ENCODE results near the gene NUDT16L1. TPM values are rescaled to one million over a fixed set of nuclear protein-coding genes. Genes with fewer than 3 reads are reported as not detected.
"Not testable (repeated sequence)": the region's sequence is repeated elsewhere in the genome, so short reads cannot be mapped to it uniquely, and the experiment has no call there.

Gene NUDT16L1
- total RNA-seq, 6 donors from 2014 or later: 14.9 to 66.0 (median 34.1) TPM

GRCh38 chr16:4649744-4650442, 43.5 kb upstream of the NUDT16L1 start:
- H3K27ac ChIP-seq: peak overlapping the region in 2 of 4 donors; percentile 26 to 33
- peaks cover 4 to 64% (median 37%) of the 10 kb centered on the region in 4 donors for H3K4me1 ChIP-seq
- no peaks in the 10 kb centered on the region for H3K27me3 ChIP-seq
- H3K36me3 ChIP-seq: peaks cover 8 to 69% (median 34%) of the 10 kb centered on the region in 4 donors
- WGBS, 2 donors: 81 to 85% methylated on average over 16 to 25 of the region's 25 CpGs
- ATAC-seq (ENCODE audit: low FRiP score in 2 of 2) (no peak), DNase-seq (peak in 1 of 2 donors; percentile 41)
- H3K9me3 ChIP-seq: no peaks in the 10 kb centered on the region
- no peak for TF ChIP-seq POLR2AphosphoS5 (IDR thresholded peaks at IDR 0.05)
- TF ChIP-seq EP300 (IDR thresholded peaks at IDR 0.05): no peak
- no peak for TF ChIP-seq CTCF (IDR thresholded peaks at IDR 0.05)
- no peak for TF ChIP-seq POLR2A (IDR thresholded peaks at IDR 0.05)
- H3K4me3 ChIP-seq: no peak overlapping the region

GRCh38 chr16:4650443-4651074, 42.8 kb upstream of the NUDT16L1 start:
- peaks cover 8 to 69% (median 38%) of the 10 kb centered on the region in 4 donors for H3K36me3 ChIP-seq
- not testable (repeated sequence) for H3K4me3 ChIP-seq, H3K9me3 ChIP-seq, H3K27me3 ChIP-seq
- WGBS, 2 donors: 77 to 82% methylated on average over 10 to 15 of the region's 15 CpGs
- peak in 1 of 2 donors; percentile 60 for DNase-seq
- H3K27ac ChIP-seq: peak overlapping the region in 2 of 4 donors; percentile 26 to 33
- peak in 1 of 2 donors; percentile 53 for ATAC-seq (ENCODE audit: low FRiP score in 2 of 2)
- H3K4me1 ChIP-seq: peaks cover 11 to 69% (median 43%) of the 10 kb centered on the region in 4 donors
- peak; percentile 70 to 78 (median 73) for TF ChIP-seq CTCF (IDR thresholded peaks at IDR 0.05)

GRCh38 chr16:4651827-4652226, 41.5 kb upstream of the NUDT16L1 start:
- no peaks in the 10 kb centered on the region for H3K9me3 ChIP-seq
- no peak overlapping the region for H3K4me3 ChIP-seq
- no peaks in the 10 kb centered on the region for H3K27me3 ChIP-seq
- no peak for ATAC-seq (ENCODE audit: low FRiP score in 2 of 2)
- DNase-seq: peak in 1 of 2 donors; percentile 49
- peaks cover 8 to 69% (median 44%) of the 10 kb centered on the region in 4 donors for H3K36me3 ChIP-seq
- H3K27ac ChIP-seq: peak overlapping the region in 3 of 4 donors; percentile 74 to 89 (median 80)
- 83 to 85% methylated on average over 10 to 13 of the region's 13 CpGs for WGBS, 2 donors
- H3K4me1 ChIP-seq: peaks cover 15 to 69% (median 51%) of the 10 kb centered on the region in 4 donors
- TF ChIP-seq POLR2A (IDR thresholded peaks at IDR 0.05) (no peak), CTCF (IDR thresholded peaks at IDR 0.05) (no peak), EP300 (IDR thresholded peaks at IDR 0.05) (no peak), POLR2AphosphoS5 (IDR thresholded peaks at IDR 0.05) (no peak)

GRCh38 chr16:4652561-4652960, 40.8 kb upstream of the NUDT16L1 start:
- peaks cover 8 to 72% (median 49%) of the 10 kb centered on the region in 4 donors for H3K36me3 ChIP-seq
- peak overlapping the region; percentile 67 to 89 (median 77) for H3K27ac ChIP-seq
- no peaks in the 10 kb centered on the region for H3K27me3 ChIP-seq
- 82 to 87% methylated on average over 10 to 25 of the region's 25 CpGs for WGBS, 2 donors
- peak in 1 of 2 donors; percentile 85 for DNase-seq
- H3K4me1 ChIP-seq: peaks cover 15 to 69% (median 48%) of the 10 kb centered on the region in 4 donors
- no peak for TF ChIP-seq POLR2AphosphoS5 (IDR thresholded peaks at IDR 0.05)
- TF ChIP-seq CTCF (IDR thresholded peaks at IDR 0.05): no peak
- no peak for TF ChIP-seq EP300 (IDR thresholded peaks at IDR 0.05)
- no peak for TF ChIP-seq POLR2A (IDR thresholded peaks at IDR 0.05)
- no peaks in the 10 kb centered on the region for H3K9me3 ChIP-seq
- H3K4me3 ChIP-seq: no peak overlapping the region
- no peak for ATAC-seq (ENCODE audit: low FRiP score in 2 of 2)
